ENCODE measurements around the gene ADCK1.

GRCh38 chr14:77843651-77844050 lies 43.7 kb downstream of the ADCK1 start:
- no peak for TF ChIP-seq NFRKB (IDR thresholded peaks at IDR 0.05)
- TF ChIP-seq FOXK2 (IDR thresholded peaks at IDR 0.05) = no peak
- TF ChIP-seq BHLHE40 (IDR thresholded peaks at IDR 0.05; ENCODE audit: borderline replicate concordance) = no peak
- no peak for TF ChIP-seq SUZ12 (IDR thresholded peaks at IDR 0.05)
- no peak for TF ChIP-seq HDGF (IDR thresholded peaks at IDR 0.05; ENCODE audit: borderline replicate concordance)
- TF ChIP-seq ELF4 (IDR thresholded peaks at IDR 0.05) = no peak
- no peak for TF ChIP-seq TARDBP (IDR thresholded peaks at IDR 0.05)
- no peak for TF ChIP-seq FOXM1 (IDR thresholded peaks at IDR 0.05; ENCODE audit: borderline replicate concordance)

Data from HEK293T (cell line).